GM12865 (cell line): ENCODE measurements around the gene NEUROD4.

Experiments used
- DNase-seq: peaks from one replicate; pipeline ENCODE4 v3.0.0; 2010; ENCODE audit warnings: low read depth
- H3K4me3 ChIP-seq: 2 replicates; pipeline ENCODE4 v1.5.1; 2011; ENCODE audit warnings: mild to moderate bottlenecking, low read depth, low read length, control low read depth
- TF ChIP-seq, protein P1 (sequence below): IDR thresholded peaks from 2 replicates; pipeline ENCODE4 v1.5.1; 2011; ENCODE audit warnings: low read length, control low read depth, low read depth, inconsistent platforms; ENCODE audit not compliant: insufficient read depth; ENCODE audit errors: missing control alignments

Gene NEUROD4

GRCh38 chr12:55041345-55042055 lies 21.7 kb downstream of the NEUROD4 start:
- DNase-seq = no peak
- TF ChIP-seq, protein P1, sequence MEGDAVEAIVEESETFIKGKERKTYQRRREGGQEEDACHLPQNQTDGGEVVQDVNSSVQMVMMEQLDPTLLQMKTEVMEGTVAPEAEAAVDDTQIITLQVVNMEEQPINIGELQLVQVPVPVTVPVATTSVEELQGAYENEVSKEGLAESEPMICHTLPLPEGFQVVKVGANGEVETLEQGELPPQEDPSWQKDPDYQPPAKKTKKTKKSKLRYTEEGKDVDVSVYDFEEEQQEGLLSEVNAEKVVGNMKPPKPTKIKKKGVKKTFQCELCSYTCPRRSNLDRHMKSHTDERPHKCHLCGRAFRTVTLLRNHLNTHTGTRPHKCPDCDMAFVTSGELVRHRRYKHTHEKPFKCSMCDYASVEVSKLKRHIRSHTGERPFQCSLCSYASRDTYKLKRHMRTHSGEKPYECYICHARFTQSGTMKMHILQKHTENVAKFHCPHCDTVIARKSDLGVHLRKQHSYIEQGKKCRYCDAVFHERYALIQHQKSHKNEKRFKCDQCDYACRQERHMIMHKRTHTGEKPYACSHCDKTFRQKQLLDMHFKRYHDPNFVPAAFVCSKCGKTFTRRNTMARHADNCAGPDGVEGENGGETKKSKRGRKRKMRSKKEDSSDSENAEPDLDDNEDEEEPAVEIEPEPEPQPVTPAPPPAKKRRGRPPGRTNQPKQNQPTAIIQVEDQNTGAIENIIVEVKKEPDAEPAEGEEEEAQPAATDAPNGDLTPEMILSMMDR = no peak
- H3K4me3 ChIP-seq = no peak overlapping the region

DNA sequence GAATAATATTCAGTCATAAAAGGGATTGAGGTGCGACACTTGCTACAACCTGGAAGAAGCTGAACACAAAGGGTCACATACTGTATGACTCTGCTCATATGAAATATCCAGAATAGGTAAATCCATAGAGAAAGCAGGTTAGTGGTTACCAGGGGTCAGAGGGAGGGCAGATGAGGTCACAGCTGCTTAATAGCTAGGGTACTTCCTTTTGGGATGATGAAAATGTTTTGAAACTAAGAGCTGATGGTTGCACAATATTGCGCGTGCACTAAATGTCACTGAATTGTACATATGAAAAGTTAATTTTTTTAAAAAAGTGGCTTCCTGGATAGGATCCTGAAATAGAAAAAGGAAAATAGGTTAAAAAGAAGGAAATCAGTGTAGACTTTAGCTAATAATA lies 23.8 kb downstream of the NEUROD4 start:
- H3K4me3 ChIP-seq = no peak overlapping the region
- TF ChIP-seq, protein P1 = no peak
- no peak for DNase-seq

- TF ChIP-seq, protein P1 = no peak
- DNase-seq = no peak
- H3K4me3 ChIP-seq = no peak overlapping the region
These were observed 24.4 kb downstream of the NEUROD4 start for GRCh38 chr12:55044135-55044534.

DNA sequence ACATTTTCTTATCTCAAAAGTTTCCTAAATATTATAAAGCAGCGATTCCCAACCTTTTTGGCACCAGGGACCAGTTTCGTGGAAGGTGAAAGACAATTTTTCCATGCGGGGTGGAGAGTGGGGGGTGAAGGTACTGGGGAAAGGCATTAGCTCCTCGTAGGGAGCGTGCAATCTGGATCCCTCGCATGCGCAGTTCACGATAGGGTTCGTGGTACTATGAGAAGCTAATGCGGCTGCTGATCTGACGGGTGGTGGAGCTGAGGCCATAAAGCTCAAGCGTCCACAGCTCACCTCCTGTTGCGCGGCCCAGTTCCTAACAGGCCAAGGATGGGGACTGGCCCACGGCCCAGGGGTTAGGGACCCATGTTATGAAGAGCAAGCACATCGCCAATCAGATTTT lies 29.9 kb downstream of the NEUROD4 start:
- no peak overlapping the region for H3K4me3 ChIP-seq
- DNase-seq = no peak
- TF ChIP-seq, protein P1 = no peak

DNA sequence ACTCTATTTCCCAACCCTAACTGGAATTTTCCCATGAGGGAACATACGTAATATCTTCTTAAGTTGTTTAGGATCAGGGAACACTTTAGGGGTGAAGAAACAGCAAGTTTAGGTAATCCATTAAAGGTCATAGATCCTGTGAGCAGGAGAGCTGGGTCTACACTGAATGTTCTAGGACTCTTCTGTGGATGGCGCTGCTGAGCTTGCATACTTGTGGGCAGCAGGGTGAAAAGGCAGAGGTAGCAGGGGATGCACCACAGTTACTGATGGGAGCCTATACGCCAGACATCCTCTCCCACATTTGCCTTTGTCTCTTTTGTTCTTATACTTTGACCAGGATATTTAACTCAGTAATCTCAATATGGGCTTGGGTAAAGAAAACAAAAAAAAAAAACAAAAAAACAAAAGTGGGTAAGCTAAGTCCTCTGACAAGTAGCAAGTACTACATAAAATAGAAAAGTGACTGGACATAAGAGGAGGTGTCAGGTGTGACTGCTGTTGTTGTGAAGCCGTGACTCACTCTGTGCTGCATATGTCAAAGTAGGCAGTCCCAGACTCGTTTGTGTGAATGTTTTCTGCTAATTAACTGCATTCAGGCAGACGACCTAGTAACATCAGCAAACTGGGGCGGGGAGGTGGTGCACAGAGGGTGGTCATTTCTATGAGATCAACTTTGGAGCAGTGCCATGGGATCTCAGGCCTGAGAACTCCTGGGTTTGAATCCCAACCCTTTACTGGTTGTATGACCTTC lies 31.6 kb downstream of the NEUROD4 start:
- TF ChIP-seq, protein P1 = no peak
- no peak for DNase-seq

DNA sequence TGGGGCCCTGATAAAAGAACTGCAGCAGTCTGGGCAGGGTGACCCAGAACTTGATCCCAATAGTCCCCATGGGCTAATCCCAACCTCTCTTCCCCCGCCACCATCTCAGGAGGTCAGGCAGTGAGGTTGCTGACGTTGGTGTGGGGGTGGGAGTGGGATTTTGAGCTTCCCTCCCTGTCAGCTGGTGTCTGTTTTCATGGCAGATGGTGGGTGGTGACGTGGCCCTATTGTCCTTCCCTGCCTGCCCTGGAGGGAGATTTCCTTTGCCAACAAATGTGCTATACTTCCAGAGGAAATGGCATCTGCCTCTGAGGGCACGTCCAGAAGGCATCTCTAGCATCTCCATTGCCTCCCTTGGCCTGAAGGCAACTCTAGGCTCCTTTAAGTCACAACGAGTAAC lies 37.7 kb downstream of the NEUROD4 start:
- TF ChIP-seq, protein P1 = no peak
- DNase-seq = no peak
- no peak overlapping the region for H3K4me3 ChIP-seq

More for the DNA sequence above, 31.6 kb downstream of the NEUROD4 start:
- no peak overlapping the region for H3K4me3 ChIP-seq
